CD4-positive, alpha-beta T cell treated with Interferon gamma for 1 hour (primary cell): ENCODE measurements around the gene GALK2.
"Not testable (repeated sequence)": the region's sequence is repeated elsewhere in the genome, so short reads cannot be mapped to it uniquely, and the experiment has no call there.

Experiments
- DNase-seq: peaks from one replicate; pipeline ENCODE4 v3.0.0-alpha.2; 2020

GALK2 gene

GRCh38 chr15:49225572-49226281, 55.7 kb downstream of the GALK2 start:
- DNase-seq, result no peak

- DNase-seq, result no peak
Observed at GRCh38 chr15:49227602-49228001, 57.6 kb downstream of the GALK2 start.

- DNase-seq, result no peak
Observed at GRCh38 chr15:49229922-49230321, 59.9 kb downstream of the GALK2 start.

- no peak for DNase-seq
Observed at GRCh38 chr15:49232236-49232806, 62.3 kb downstream of the GALK2 start.

GRCh38 chr15:49235446-49236124, 65.5 kb downstream of the GALK2 start:
- peak; percentile 30 for DNase-seq

GRCh38 chr15:49236869-49237268, 66.8 kb downstream of the GALK2 start:
- no peak for DNase-seq

- DNase-seq, result no peak
Observed at GRCh38 chr15:49238342-49238741, 68.3 kb downstream of the GALK2 start.

- no peak for DNase-seq
Observed at GRCh38 chr15:49239105-49239504, 69.1 kb downstream of the GALK2 start.

- no peak for DNase-seq
Observed at GRCh38 chr15:49242820-49243219, 72.8 kb downstream of the GALK2 start.

- no peak for DNase-seq
Observed at GRCh38 chr15:49247556-49248110, 77.6 kb downstream of the GALK2 start.

GRCh38 chr15:49248291-49248690, 78.2 kb downstream of the GALK2 start:
- no peak for DNase-seq

- no peak for DNase-seq
Observed at GRCh38 chr15:49255966-49256759, 86.1 kb downstream of the GALK2 start.

GRCh38 chr15:49265117-49265516, 95.1 kb downstream of the GALK2 start:
- not testable (repeated sequence) for DNase-seq

GRCh38 chr15:49265911-49266310, 95.9 kb downstream of the GALK2 start:
- no peak for DNase-seq

- no peak for DNase-seq
Observed at GRCh38 chr15:49270541-49271421, 100.7 kb downstream of the GALK2 start.

- DNase-seq, result no peak
Observed at GRCh38 chr15:49273734-49274318, 103.8 kb downstream of the GALK2 start.

- DNase-seq, result no peak
Observed at GRCh38 chr15:49278751-49279150, 108.7 kb downstream of the GALK2 start.

GRCh38 chr15:49279521-49280456, 109.7 kb downstream of the GALK2 start:
- no peak for DNase-seq

GRCh38 chr15:49282366-49282765, 112.3 kb downstream of the GALK2 start:
- no peak for DNase-seq

GRCh38 chr15:49286649-49287404, 116.8 kb downstream of the GALK2 start:
- no peak for DNase-seq
